B cell (primary cell): Measurements from ENCODE around the gene RAMAC. TPM values are rescaled to one million over a fixed set of nuclear protein-coding genes. Genes with fewer than 3 reads are reported as not detected.
A peak's percentile ranks its signal among the peaks of the same experiment; 100 is the strongest.

Experiments used
- ATAC-seq: fragments of 200-7000 bp; cut with Tn5 transposase; one replicate; pipeline ENCODE4 v1.10.0; 2021; ENCODE audit warnings: low read depth, mild to moderate bottlenecking, moderate number of reproducible peaks, moderate library complexity
- CTCF ChIA-PET: fragments of 350-600 bp; sonication (Branson Sonifier 250); formaldehyde crosslinking; loops from one replicate; lab custom pipeline; 2021; ENCODE audit warnings: antibody characterized with exemption, inconsistent platforms; lab: Charles Lee
- POLR2A ChIA-PET: fragments of 350-600 bp; sonication (Branson Sonifier 250); formaldehyde crosslinking; loops from one replicate; lab custom pipeline; 2021; ENCODE audit warnings: antibody characterized with exemption; lab: Charles Lee
- DNase-seq: peaks from one replicate; pipeline ENCODE4 v3.0.0; 2013
- H2AFZ ChIP-seq: 2 replicates; pipeline ENCODE4 v1.6.1; 2012; ENCODE audit warnings: mild to moderate bottlenecking, low read depth, low read length; ENCODE audit not compliant: insufficient read depth, poor library complexity, severe bottlenecking
- H3K27ac ChIP-seq, 2 donors: 1 replicate in 1 of 2; 2 replicates in 1 of 2; pipeline ENCODE4 v1.5.1; 2012 to 2013; ENCODE audit warnings: low read length in 2 of 2, mild to moderate bottlenecking in 2 of 2, moderate library complexity in 1 of 2
- H3K27me3 ChIP-seq, 4 experiments: fragments of 200-600 bp in 1 of 4; sonication (generic) in 1 of 4; replicated peaks in 1 of 4; 1 replicate in 2 of 4; 2 replicates in 2 of 4; pipeline versions ENCODE4 v1.6.1 to v1.7.0; 2013 to 2016; ENCODE audit warnings: low read length in 3 of 4, mild to moderate bottlenecking in 2 of 4, mixed read lengths in 1 of 4, moderate library complexity in 1 of 4; ENCODE audit not compliant: insufficient read depth in 4 of 4, control insufficient read depth in 3 of 4; ENCODE audit errors: control extremely low read depth in 1 of 4
- H3K36me3 ChIP-seq, 2 experiments: replicated peaks in 1 of 2; 1 replicate in 1 of 2; 2 replicates in 1 of 2; pipeline versions ENCODE4 v1.6.1 to v1.7.1; 2013; ENCODE audit warnings: low read length in 1 of 2; ENCODE audit not compliant: insufficient read depth in 2 of 2, control insufficient read depth in 1 of 2; ENCODE audit errors: control extremely low read depth in 1 of 2, extremely low read depth in 1 of 2
- H3K4me1 ChIP-seq, 2 donors: fragments of 200-600 bp in 1 of 2; sonication (generic) in 1 of 2; 1 replicate in 1 of 2; 2 replicates in 1 of 2; pipeline versions ENCODE4 v1.5.1 to v1.6.1; 2013 to 2017; ENCODE audit warnings: low read length in 2 of 2; ENCODE audit not compliant: control insufficient read depth in 2 of 2, insufficient read depth in 2 of 2
- H3K4me2 ChIP-seq: replicated peaks from 2 replicates; pipeline ENCODE3; 2012; ENCODE audit warnings: mild to moderate bottlenecking, low read depth, low read length; ENCODE audit not compliant: poor library complexity, severe bottlenecking
- H3K4me3 ChIP-seq, 5 experiments: fragments of 200-600 bp in 1 of 5; sonication (generic) in 1 of 5; 1 replicate in 3 of 5; 2 replicates in 2 of 5; pipeline versions ENCODE4 v1.5.1 to v1.7.0; 2011 to 2016; ENCODE audit warnings: low read length in 4 of 5, mild to moderate bottlenecking in 4 of 5, low read depth in 2 of 5, control low read depth in 1 of 5, moderate library complexity in 1 of 5; ENCODE audit not compliant: insufficient read depth in 1 of 5; ENCODE audit errors: control extremely low read depth in 1 of 5, extremely low read depth in 1 of 5
- H3K79me2 ChIP-seq: fragments of 200-600 bp; sonication (generic); one replicate; pipeline ENCODE4 v1.6.0; 2016; ENCODE audit warnings: low read length; ENCODE audit not compliant: control insufficient read depth, insufficient read depth
- H3K9ac ChIP-seq: fragments of 200-600 bp; sonication (generic); 2 replicates; pipeline ENCODE4 v1.6.1; 2017; ENCODE audit warnings: mild to moderate bottlenecking, low read length, moderate library complexity
- H3K9me3 ChIP-seq, 3 donors: one replicate each; pipeline versions ENCODE4 v1.6.1 to v1.7.1; 2013; ENCODE audit warnings: low read length in 2 of 3; ENCODE audit not compliant: control insufficient read depth in 2 of 3, insufficient read depth in 1 of 3; ENCODE audit errors: control extremely low read depth in 1 of 3
- H4K20me1 ChIP-seq: 2 replicates; pipeline ENCODE4 v1.6.0; 2012; ENCODE audit warnings: mild to moderate bottlenecking, low read length; ENCODE audit not compliant: insufficient read depth, control insufficient read depth, poor library complexity, severe bottlenecking
- H3K27ac Mint-ChIP-seq: one replicate; pipeline ENCODE4 v1.8.0; 2021; ENCODE audit warnings: mixed read lengths
- H3K27me3 Mint-ChIP-seq: one replicate; pipeline ENCODE4 v1.8.0; 2021; ENCODE audit warnings: mixed read lengths
- H3K4me1 Mint-ChIP-seq: one replicate; pipeline ENCODE4 v1.8.0; 2021; ENCODE audit warnings: mixed read lengths
- H3K4me3 Mint-ChIP-seq: one replicate; pipeline ENCODE4 v1.8.0; 2021; ENCODE audit warnings: mixed read lengths
- H3K9me3 Mint-ChIP-seq: one replicate; pipeline ENCODE4 v1.8.0; 2022; ENCODE audit warnings: mixed read lengths; ENCODE audit not compliant: insufficient read depth
- EZH2 ChIP-seq: IDR thresholded peaks from 2 replicates; pipeline ENCODE4 v1.6.1; 2012; ENCODE audit warnings: borderline replicate concordance, low read depth, mild to moderate bottlenecking, moderate library complexity, low read length; ENCODE audit not compliant: insufficient read depth, poor library complexity, severe bottlenecking
- WGBS: methylation state at CpG from one replicate; pipeline ENCODE4 v1.1.5; 2013; ENCODE audit warnings: missing lambda C conversion rate; ENCODE audit not compliant: insufficient coverage; 5-methylcytosine and 5-hydroxymethylcytosine counted together
- intact Hi-C: fragments of 100-400 bp; cut with micrococcal nuclease; formaldehyde crosslinking; loops from one replicate; pipeline ENCODE4 v1.10.0; 2022
- polyA plus RNA-seq: library from polyadenylated mRNA; depleted of rRNA; stranded (reverse); fragments of >200 nt; gene quantifications from 2 replicates; pipeline ENCODE4 v1.2.3, GENCODE V29; 2012
- total RNA-seq, 2 donors: library from RNA; stranded (reverse); fragments of 120-200 nt in 1 of 2; gene quantifications; 1 replicate in 1 of 2; 2 replicates in 1 of 2; pipeline versions ENCODE4 v1.2.3 to v1.2.4, GENCODE V29; 2013 to 2022
- TF ChIP-seq, protein P1 (sequence below): fragments of 200-600 bp; IDR thresholded peaks from one replicate; pipeline ENCODE4 v1.8.0; 2022; ENCODE audit warnings: antibody characterized with exemption, mild to moderate bottlenecking

RAMAC gene
- total and polyA plus RNA-seq, 2 donors (not counting 1 experiment from before 2014, with no cell fraction given) = 7.7 to 20.2 TPM

GRCh38 chr15:82980981-82981380 is 5.0 kb upstream of the RAMAC start:
- intact Hi-C loops = no loop called here
- H3K27me3 ChIP-seq = no peaks in the 10 kb centered on the region
- H3K4me2 ChIP-seq = no peak overlapping the region
- Mint-ChIP-seq H3K4me1 (peaks cover 13% of the 10 kb centered on the region), H3K27me3 (no peaks in the 10 kb centered on the region), H3K27ac (no peak overlapping the region), H3K9me3 (no peaks in the 10 kb centered on the region), H3K4me3 (no peak overlapping the region)
- no peaks in the 10 kb centered on the region for H3K9me3 ChIP-seq
- peaks cover 0 to 2% of the 10 kb centered on the region in 2 experiments for H3K36me3 ChIP-seq
- H3K27ac ChIP-seq = no peak overlapping the region
- H3K4me3 ChIP-seq = no peak overlapping the region
- no peak for TF ChIP-seq EZH2
- TF ChIP-seq, protein P1, sequence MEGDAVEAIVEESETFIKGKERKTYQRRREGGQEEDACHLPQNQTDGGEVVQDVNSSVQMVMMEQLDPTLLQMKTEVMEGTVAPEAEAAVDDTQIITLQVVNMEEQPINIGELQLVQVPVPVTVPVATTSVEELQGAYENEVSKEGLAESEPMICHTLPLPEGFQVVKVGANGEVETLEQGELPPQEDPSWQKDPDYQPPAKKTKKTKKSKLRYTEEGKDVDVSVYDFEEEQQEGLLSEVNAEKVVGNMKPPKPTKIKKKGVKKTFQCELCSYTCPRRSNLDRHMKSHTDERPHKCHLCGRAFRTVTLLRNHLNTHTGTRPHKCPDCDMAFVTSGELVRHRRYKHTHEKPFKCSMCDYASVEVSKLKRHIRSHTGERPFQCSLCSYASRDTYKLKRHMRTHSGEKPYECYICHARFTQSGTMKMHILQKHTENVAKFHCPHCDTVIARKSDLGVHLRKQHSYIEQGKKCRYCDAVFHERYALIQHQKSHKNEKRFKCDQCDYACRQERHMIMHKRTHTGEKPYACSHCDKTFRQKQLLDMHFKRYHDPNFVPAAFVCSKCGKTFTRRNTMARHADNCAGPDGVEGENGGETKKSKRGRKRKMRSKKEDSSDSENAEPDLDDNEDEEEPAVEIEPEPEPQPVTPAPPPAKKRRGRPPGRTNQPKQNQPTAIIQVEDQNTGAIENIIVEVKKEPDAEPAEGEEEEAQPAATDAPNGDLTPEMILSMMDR = no peak
- DNase-seq = no peak
- H3K9ac ChIP-seq = no peak overlapping the region
- CTCF ChIA-PET = no interaction called here
- H2AFZ ChIP-seq = no peak overlapping the region
- ATAC-seq = no peak
- 94% methylated on average over 2 of the region's 2 CpGs for WGBS
- peaks cover 9% of the 10 kb centered on the region for H3K79me2 ChIP-seq
- POLR2A ChIA-PET = no interaction called here
- H3K4me1 ChIP-seq = peaks cover 6 to 8% of the 10 kb centered on the region in 2 donors
- H4K20me1 ChIP-seq = no peaks in the 10 kb centered on the region

DNA sequence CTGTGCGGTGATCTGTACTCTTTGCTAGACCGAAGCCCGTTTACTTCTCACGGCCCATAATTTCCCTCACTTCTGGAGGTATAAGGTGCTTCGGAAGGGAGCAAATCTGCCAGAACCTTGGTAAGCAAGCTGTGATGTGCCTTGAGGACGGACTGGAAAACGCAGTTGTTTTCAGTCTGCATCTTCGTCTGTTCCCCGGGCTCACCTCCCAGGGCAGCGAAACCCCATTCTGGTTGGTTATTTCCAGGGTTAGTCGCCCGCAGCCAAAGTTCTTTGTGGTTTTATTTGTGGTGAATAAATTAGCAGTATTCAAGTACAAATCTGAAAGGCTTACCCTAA is 401 bp downstream of the RAMAC start:
- H3K4me3 Mint-ChIP-seq = peak overlapping the region; percentile 100
- CTCF ChIA-PET = interaction anchor here (1.0 to 3.3 kb wide), 8 partner anchors 14 to 446 kb away, joined by 3 to 27 read pairs (median 10); partner anchors contain the start of genes C15orf40, FSD2 and RPS17
- Histone ChIP-seq H3K4me2 (peak overlapping the region; percentile 89), H3K36me3 (peaks cover under 1 to 6% of the 10 kb centered on the region in 2 experiments), H3K9me3 (no peaks in the 10 kb centered on the region), H3K4me3 (peak overlapping the region; percentile 77 to 92 (median 82)), H4K20me1 (peaks cover 4% of the 10 kb centered on the region), H3K27me3 (no peaks in the 10 kb centered on the region), H3K4me1 (peaks cover 12 to 17% of the 10 kb centered on the region in 2 donors), H3K9ac (peak overlapping the region; percentile 91), H3K27ac (peak overlapping the region; percentile 65 to 83), H2AFZ (peak overlapping the region; percentile 89), H3K79me2 (peaks cover 23% of the 10 kb centered on the region)
- intact Hi-C loops = loop anchor here (1.0 to 5.0 kb wide), 6 partner anchors 25 to 939 kb away; partner anchors contain the start of genes C15orf40, MEX3B, RPS17 and WHAMM
- 2% methylated on average over 7 of the region's 12 CpGs for WGBS
- no peak for DNase-seq
- peak overlapping the region; percentile 97 for H3K27ac Mint-ChIP-seq
- no peak for ATAC-seq
- no peaks in the 10 kb centered on the region for H3K9me3 Mint-ChIP-seq
- H3K27me3 Mint-ChIP-seq = no peaks in the 10 kb centered on the region
- H3K4me1 Mint-ChIP-seq = peaks cover 24% of the 10 kb centered on the region
- POLR2A ChIA-PET = interaction anchor here (1.3 to 1.9 kb wide), 4 partner anchors 25 to 446 kb away, joined by 4 to 18 read pairs (median 10); partner anchors contain the start of genes C15orf40 and RPS17
- no peak for TF ChIP-seq EZH2
- TF ChIP-seq, protein P1 = no peak
